GM19099 (cell line): ENCODE measurements around the gene ASTN2.

Experiments
- POLR2A ChIP-seq: IDR thresholded peaks from 3 replicates; pipeline ENCODE4 v1.6.1; 2011; ENCODE audit warnings: low read depth; ENCODE audit not compliant: insufficient read length; ENCODE audit errors: extremely low read depth

Gene ASTN2

DNA sequence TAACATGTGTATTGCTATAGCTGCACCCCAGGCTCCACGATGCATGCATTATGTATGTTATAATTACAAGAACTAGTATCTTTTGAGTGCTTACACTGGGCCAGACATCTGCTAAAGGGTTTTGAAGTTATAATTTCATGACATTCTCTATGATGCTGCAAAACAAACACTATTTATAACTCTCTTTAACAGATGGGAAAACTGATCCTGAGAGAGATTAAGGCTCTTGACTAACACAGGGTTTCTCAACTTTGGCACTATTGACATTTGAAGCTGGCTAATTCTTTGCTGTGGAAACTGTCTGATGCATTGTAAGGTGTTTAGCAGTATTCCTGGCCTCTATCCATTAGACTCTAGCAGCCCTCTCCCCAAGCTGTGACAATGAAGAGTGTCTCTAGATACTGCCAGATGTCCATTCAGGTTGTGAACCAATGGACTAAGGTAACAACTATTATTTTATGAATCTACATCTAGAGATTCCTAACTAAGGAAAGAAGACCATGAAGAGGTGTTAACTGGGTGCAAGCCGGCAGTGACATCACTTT is 258.6 kb downstream of the ASTN2 start:
- TF ChIP-seq POLR2A = no peak

DNA sequence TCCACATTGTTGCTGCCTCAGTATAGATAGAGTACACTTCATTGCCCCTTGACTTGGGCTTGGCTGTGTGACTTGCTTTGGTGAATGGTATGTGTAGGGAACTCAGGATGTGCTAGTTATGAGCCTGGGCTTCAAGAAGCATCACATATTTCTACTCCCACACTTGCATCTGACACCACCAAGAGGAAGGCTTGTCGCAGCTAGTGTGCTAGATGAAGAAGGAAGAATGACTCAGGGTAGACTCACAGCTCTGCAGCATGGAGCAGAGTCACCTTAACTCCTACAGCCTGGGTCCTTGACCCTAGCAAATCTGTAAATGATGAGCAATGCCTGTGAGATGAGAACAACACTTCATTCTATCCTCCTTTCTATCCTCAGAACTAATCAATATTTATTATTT is 261.8 kb downstream of the ASTN2 start:
- TF ChIP-seq POLR2A = no peak

DNA sequence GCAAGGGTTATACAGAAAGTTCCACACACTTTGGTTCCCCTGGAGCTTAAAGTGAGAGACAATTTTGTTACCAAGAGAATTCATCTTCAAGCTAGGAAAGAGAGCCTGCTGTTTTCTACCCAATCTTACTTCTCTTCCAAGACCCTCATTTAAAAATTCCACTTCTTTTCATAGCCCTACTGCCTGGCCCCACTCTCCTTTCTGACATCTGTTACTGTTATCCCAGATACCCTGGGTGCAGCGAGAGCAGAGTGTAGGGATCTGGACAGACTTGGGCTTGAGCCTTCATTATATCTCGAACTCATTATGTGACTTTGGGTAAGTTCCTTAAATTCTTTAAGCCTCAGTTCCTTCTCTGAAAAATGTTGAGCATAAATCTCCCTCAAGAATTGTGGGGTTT is 263.1 kb downstream of the ASTN2 start:
- TF ChIP-seq POLR2A = no peak

- TF ChIP-seq POLR2A = no peak
These were observed 264.9 kb downstream of the ASTN2 start for GRCh38 chr9:117149996-117150395.

GRCh38 chr9:117145811-117146490 is 268.9 kb downstream of the ASTN2 start:
- TF ChIP-seq POLR2A = no peak

- TF ChIP-seq POLR2A = no peak
These were observed 269.8 kb downstream of the ASTN2 start for GRCh38 chr9:117145081-117145480.

DNA sequence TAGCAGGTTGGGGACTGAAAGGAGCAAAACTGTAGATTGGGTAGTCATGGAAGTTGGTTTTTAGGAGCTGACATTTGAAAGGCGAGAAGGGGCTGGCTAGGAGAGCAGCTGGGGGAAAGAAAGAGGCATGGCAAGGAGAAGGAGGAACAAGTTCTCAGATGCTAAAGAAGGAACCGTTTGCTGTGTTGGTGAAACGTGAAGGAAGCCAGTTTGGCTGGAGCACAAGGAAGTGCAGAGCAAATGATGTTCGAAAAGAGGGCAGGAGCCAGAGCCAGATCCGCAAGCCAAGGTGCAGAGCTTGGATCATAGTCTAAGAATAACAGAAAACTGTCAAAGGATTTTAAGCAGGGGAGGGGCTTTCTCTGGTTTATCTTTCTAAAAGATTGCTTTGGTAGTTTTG is 276.6 kb downstream of the ASTN2 start:
- TF ChIP-seq POLR2A = no peak

DNA sequence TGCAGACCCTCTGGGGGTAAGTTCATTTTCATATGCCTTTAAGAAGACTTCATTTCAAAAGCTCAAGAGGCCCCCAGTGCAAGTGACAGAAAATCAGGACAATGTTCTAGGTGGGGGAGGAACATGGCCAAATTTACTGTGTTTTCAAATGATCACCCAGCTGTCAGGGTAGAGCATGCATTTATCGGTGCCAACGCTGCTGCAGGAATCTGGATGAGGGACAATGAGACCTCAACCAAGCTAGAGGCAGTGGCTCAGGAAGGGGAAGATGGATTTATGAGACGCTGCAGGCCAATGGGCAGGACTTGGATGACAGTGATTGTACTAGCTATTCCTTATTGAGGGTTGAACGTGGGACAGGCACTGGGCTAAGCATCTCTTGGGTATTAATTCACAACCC is 278.4 kb downstream of the ASTN2 start:
- no peak for TF ChIP-seq POLR2A

GRCh38 chr9:117135501-117136098 is 279.3 kb downstream of the ASTN2 start:
- no peak for TF ChIP-seq POLR2A

- TF ChIP-seq POLR2A = no peak
These were observed 279.9 kb downstream of the ASTN2 start for GRCh38 chr9:117134826-117135500.

DNA sequence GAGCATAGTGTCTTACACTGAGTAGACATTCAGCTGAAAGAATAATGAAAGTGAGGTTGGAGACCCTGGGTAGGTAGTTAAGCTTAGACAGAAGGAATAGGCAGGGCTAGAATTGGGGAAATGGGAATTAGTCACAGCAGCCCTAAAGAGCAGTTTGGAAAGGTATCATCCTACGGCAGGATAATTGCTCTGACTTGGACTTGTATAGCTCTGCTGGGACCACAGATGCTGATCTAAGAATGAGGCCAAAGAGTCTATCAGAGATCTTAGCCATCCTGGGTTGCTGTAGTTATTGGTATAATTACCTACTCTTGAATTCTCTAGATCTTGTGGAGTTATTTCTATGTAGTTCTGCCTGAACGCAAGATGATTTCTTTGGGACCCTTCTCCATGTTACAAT is 288.0 kb downstream of the ASTN2 start:
- no peak for TF ChIP-seq POLR2A

DNA sequence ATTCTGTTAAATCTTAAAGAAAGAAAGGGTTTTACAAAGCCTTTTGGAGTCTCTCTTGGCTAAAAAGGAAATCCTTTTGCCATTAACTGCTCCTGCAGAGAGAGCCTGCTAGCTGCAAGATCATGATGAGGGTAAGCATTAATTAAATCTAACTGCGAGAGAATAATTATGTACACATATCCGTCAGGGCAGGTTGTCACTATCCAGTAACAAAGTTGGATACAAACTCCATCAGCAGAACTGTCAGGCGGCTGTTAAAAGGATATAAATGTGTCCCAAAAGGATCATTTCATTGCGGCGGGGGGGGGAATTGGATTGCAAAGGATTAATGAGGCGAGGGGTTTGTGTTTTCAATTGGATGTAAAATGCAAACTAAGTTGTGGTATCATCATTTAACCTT is 289.3 kb downstream of the ASTN2 start:
- no peak for TF ChIP-seq POLR2A

GRCh38 chr9:117123729-117124128 is 291.1 kb downstream of the ASTN2 start:
- TF ChIP-seq POLR2A = no peak

GRCh38 chr9:117122953-117123352 is 291.9 kb downstream of the ASTN2 start:
- no peak for TF ChIP-seq POLR2A

GRCh38 chr9:117122102-117122501 is 292.8 kb downstream of the ASTN2 start:
- TF ChIP-seq POLR2A = no peak

DNA sequence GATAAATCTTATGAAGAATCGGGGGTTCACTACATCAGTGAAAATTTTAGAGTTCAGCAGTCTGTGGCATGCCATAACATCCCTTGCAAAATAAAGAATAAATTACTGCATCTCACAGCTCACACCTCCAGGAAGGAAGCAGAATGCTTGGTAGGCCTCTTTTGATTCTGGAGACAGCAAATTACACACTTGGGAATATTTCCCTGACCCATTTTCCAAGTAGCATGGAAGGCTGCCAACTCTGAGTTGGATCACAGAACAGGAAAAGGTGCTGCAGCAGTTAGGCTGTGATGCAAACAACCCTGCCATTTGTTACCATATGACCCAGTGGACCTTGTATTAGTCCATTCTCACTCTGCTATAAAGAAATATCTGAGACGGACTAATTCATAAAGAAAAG is 293.5 kb downstream of the ASTN2 start:
- no peak for TF ChIP-seq POLR2A

- no peak for TF ChIP-seq POLR2A
These were observed 294.8 kb downstream of the ASTN2 start for GRCh38 chr9:117120061-117120460.

- no peak for TF ChIP-seq POLR2A
These were observed 298.8 kb downstream of the ASTN2 start for GRCh38 chr9:117116084-117116483.
